ENCODE measurements around the gene C1S.

DNA sequence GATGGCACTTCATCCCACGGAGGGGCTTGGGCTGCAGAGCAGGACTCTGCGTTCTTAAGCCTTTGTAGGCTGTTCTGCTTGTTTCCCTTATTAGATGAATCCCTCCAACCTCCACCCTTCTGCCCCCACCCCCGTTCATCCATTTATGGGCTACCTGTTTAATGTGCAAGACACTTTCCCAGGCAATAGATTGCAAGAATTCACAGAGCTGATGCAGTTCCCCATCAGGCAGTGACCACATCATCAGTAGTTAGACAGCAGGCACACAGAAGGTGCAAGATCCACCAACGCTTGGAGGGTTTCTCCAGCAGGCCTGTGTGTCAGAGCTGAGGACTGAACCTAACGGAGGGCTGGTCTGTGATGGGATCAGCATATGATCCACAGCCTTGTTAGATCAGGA lies 33.0 kb downstream of the C1S start:
- TF ChIP-seq, protein P1, sequence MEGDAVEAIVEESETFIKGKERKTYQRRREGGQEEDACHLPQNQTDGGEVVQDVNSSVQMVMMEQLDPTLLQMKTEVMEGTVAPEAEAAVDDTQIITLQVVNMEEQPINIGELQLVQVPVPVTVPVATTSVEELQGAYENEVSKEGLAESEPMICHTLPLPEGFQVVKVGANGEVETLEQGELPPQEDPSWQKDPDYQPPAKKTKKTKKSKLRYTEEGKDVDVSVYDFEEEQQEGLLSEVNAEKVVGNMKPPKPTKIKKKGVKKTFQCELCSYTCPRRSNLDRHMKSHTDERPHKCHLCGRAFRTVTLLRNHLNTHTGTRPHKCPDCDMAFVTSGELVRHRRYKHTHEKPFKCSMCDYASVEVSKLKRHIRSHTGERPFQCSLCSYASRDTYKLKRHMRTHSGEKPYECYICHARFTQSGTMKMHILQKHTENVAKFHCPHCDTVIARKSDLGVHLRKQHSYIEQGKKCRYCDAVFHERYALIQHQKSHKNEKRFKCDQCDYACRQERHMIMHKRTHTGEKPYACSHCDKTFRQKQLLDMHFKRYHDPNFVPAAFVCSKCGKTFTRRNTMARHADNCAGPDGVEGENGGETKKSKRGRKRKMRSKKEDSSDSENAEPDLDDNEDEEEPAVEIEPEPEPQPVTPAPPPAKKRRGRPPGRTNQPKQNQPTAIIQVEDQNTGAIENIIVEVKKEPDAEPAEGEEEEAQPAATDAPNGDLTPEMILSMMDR (IDR thresholded peaks at IDR 0.05 in 4 of 5, conservative IDR thresholded peaks at IDR 0.05 in 1 of 5) = no peak
- no peak for TF ChIP-seq POLR2A (IDR thresholded peaks at IDR 0.05)

Data from gastrocnemius medialis (tissue), 4 donors.